Sciatic nerve (tissue), 2 donors: ENCODE results near the gene UNC80. TPM values are rescaled to one million over a fixed set of nuclear protein-coding genes. Genes with fewer than 3 reads are reported as not detected.
"Not testable (repeated sequence)": the region's sequence is repeated elsewhere in the genome, so short reads cannot be mapped to it uniquely, and the experiment has no call there.

ENCODE experiments used
- ATAC-seq: fragments of 200-7000 bp; cut with Tn5 transposase; one replicate; pipeline ENCODE4 v1.9.1; 2020; ENCODE audit warnings: mild to moderate bottlenecking, moderate library complexity
- DNase-seq: peaks from one replicate; pipeline ENCODE4 v3.0.0-alpha.2; 2020; ENCODE audit warnings: low spot score
- intact Hi-C: fragments of 100-400 bp; cut with DNase I; formaldehyde crosslinking; loops from one replicate; pipeline ENCODE4 v1.14.2; 2022
- total RNA-seq: library from RNA; stranded (reverse); fragmentation: NEBNext Ultra II Directional; extraction: Animal tissue kit (Norgen Biotek cat#: 25700); gene quantifications from one replicate; pipeline ENCODE4 v1.2.1, GENCODE V29; 2021
- donor health status: DM: no; HTN: no; CAD: no.
- donor health status: DM: no; HTN: no; CAD: no.

The UNC80 gene
- total RNA-seq, 1 donor from 2014 or later = 0.22 TPM

GRCh38 chr2:209791151-209791550, 19.5 kb downstream of the UNC80 start:
- intact Hi-C loops = no loop called here
- no peak for DNase-seq
- ATAC-seq = no peak

GRCh38 chr2:209795425-209795824, 23.8 kb downstream of the UNC80 start:
- ATAC-seq, intact Hi-C loops, DNase-seq: not testable (repeated sequence)

DNA sequence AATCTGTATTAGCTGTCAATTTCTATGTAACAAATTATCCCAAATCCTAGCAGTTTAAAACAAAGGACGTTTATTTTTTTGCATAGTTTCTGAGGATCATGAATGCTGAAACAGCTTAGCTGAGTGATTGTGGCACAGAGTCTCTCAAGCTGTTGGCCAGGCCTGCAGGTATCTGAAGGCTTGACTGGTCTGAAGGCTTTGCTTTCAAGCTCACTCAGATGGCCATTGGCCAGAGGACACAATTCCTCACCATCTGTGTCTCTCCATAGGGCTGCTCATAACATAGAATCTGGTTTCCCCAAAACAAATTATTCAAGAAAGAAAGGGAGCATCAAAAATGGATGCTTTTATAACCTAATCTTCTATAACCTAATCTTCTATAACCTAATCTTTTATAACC, 33.7 kb downstream of the UNC80 start:
- DNase-seq (no peak), ATAC-seq (no peak)
- intact Hi-C loops = no loop called here

DNA sequence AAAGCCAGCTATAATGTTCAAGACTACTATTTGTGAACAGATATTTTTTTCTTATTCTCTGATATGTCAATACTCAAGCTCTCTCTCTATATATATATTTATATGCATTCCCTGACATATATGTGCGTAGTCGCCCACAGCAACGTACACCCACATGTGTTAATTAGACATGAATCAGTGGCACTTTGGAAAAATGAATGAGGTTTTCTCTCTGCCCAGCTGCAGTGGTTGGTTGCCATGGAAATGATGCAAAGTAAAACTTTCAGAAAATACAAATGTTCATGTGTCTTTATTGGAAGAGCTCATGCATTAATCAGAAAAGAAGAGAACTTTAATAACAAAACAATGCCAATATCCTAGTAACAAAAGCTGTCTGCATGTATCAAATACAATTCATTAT, 34.7 kb downstream of the UNC80 start:
- ATAC-seq = no peak
- intact Hi-C loops = no loop called here
- DNase-seq = no peak

DNA sequence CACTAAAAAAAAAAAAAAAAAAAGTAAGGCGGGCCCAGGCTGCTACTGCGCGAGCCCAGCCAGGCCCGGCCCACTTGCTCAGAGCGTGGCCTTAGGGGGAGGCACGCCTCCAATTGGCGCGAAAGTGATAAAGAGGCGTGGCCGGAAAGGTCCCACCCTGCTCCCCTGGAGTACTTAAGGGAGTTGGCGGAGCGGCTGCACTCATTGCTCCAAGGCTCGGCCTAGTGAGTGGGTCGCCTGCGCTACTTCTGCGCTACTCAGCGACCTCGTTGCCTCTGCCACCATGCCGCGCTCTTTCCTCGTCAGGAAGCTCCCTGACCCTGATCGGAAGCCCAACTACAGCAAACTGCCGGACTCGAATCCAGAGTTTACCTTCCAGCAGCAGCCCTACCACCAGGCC, 36.9 kb downstream of the UNC80 start:
- intact Hi-C loops = no loop called here
- DNase-seq (no peak), ATAC-seq (no peak)

DNA sequence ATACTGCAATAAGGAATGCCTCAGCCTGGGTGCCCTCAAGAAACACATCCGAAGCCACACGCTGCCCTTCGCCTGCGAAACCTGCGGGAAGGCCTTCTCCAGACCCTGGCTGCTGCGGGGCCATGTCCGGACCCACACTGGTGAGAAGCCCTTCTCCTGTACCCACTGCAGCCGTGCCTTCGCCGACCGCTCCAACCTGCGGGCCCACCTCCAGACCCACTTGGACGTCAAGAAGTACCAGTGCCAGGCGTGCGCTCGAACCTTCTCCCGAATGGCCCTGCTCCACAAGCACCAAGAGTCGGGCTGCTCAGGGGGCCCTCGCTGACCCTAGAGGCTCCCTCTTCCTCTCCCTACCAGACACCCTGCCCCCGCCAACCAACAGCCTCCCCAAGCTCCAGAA, 37.6 kb downstream of the UNC80 start:
- ATAC-seq = no peak
- intact Hi-C loops = no loop called here
- DNase-seq = no peak

DNA sequence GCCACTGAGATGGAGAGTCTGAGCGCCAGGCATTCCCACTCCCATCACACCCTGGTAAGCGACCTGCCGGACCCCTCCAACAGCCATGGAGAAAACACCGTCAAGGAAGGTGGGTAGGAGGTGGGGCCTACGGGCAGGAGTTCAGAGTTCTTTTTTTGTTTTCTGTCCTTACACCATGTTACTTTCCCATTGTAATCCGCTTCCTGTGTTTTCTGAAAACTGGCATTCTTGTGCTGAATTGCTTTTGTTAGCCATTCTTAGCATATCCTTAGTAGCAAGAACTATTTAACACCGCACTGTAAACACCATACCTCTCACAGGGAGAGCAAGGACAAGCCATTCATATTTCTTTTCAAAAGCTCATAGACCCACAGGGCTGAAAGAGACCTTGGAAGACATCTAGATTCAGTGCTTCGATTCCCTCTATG, 46.2 kb downstream of the UNC80 start:
- ATAC-seq (no peak), DNase-seq (no peak)
- intact Hi-C loops = no loop called here

DNA sequence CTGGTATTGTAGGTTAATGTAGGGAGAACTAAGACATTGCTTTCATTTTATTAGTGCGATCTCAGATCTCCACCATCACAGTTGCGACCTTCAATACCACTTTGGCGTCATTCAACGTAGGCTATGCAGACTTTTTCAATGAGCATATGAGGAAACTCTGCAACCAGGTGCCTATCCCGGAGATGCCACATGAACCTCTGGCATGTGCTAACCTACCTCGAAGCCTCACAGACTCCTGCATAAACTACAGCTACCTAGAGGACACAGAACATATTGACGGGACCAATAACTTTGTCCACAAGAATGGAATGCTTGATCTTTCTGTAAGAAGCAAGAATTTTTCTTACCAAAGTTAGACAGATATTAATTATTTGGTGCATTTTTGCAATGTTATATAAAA, 47.3 kb downstream of the UNC80 start:
- no peak for DNase-seq
- no peak for ATAC-seq
- intact Hi-C loops = no loop called here

GRCh38 chr2:209821806-209822205, 50.2 kb downstream of the UNC80 start:
- DNase-seq (no peak), ATAC-seq (no peak)
- intact Hi-C loops = no loop called here

- ATAC-seq (no peak), DNase-seq (no peak)
- intact Hi-C loops = no loop called here
Observed at GRCh38 chr2:209823484-209823883, 51.9 kb downstream of the UNC80 start.

DNA sequence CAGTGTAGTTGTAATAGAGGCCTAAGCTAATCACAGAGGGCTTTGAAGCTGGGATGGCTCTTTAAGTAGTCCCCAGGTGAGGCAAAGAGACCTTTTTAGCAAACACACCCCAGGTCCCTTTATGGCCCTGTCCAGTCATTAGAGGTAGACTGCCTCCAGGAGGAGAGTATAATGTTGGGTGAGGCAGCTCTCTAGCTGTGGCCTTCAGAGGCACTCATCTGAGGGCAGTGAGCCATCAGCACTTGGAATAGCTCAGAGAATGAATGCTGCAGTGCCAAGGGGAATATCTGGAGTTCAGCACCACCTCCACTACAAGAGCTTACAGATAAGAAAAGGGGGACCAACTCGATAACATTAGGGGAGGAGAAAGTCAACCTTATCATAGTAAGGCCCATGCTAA, 52.8 kb downstream of the UNC80 start:
- DNase-seq = no peak
- no peak for ATAC-seq
- intact Hi-C loops = no loop called here

DNA sequence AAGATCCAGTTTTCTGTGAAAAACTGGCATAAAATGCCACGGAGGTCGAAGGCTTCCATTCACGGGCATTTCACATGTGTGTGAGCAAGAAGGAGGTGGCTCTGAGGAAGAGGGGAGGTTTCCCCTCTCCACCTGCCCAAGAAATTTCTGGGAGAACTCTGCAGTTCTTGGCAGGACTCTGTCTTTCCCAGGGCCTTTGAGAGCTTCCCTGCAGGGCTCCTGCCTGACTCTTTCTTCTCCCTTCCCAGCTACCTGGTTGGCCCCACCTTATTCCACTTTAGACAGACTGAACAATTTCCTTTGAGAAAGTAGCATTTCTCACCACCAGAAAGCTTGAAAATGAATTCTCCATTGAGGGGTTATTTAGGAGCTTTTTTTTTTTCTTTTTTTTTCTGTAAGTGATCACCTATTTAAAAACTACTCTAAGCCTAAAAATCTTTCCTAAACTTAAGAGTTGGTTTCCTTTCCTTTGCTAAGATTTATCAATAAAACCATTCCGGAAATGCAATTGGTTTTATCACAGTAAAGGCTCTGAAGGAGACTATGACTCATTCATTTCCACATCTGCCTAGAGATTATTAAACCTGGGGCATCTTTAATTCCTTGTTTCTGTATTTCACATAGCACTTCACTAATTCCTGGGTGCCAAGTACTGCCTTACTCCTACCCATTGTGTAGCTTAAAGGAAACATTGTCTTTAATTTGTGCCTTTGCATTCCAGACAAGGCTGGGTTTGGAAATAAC, 59.3 kb downstream of the UNC80 start:
- ATAC-seq (no peak), DNase-seq (no peak)
- intact Hi-C loops = no loop called here

DNA sequence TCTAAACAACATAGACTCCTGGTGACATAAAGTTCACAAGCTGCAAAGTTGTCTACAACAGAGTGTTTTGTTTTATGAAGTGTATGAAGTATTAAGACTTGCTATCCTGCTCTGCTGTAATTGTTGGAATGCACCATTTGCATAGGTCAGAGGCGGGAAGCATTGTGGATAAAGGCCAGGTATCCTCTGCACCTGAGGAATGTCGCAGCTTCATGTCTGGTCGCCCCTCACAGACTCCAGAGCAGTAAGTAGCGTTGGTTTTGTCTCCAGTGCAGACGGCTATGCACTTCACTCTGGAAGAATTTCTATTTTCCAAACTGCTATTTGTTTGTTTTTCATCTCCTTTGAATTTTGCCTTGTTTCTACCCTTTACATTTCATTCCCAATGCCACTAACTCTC, 63.1 kb downstream of the UNC80 start:
- DNase-seq (no peak), ATAC-seq (no peak)
- intact Hi-C loops = no loop called here

GRCh38 chr2:209840434-209840833, 68.8 kb downstream of the UNC80 start:
- intact Hi-C loops = no loop called here
- ATAC-seq (no peak), DNase-seq (no peak)

DNA sequence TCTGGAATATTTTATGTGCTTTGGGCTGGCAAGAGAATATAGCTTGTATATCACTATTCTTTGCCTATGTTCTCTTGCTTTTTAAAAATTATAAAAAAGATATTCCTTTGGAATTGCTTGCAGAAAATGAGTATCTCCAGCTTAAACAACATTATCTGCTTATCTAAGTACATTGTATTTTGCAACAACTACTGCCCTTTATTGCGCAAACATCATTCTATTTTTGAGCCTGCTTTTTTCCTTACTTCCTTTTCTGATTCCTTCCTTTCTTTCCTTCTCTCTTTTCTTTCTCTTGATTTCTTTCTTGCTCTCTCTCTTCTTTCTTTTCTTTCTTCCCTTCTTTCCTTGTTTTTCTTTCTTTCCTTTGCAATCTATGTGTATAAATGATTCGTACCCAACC, 74.0 kb downstream of the UNC80 start:
- no peak for ATAC-seq
- intact Hi-C loops = no loop called here

GRCh38 chr2:209864716-209865295, 93.2 kb downstream of the UNC80 start:
- intact Hi-C loops = no loop called here
- no peak for ATAC-seq
- no peak for DNase-seq

More for the DNA sequence above, 74.0 kb downstream of the UNC80 start:
- DNase-seq = no peak

DNA sequence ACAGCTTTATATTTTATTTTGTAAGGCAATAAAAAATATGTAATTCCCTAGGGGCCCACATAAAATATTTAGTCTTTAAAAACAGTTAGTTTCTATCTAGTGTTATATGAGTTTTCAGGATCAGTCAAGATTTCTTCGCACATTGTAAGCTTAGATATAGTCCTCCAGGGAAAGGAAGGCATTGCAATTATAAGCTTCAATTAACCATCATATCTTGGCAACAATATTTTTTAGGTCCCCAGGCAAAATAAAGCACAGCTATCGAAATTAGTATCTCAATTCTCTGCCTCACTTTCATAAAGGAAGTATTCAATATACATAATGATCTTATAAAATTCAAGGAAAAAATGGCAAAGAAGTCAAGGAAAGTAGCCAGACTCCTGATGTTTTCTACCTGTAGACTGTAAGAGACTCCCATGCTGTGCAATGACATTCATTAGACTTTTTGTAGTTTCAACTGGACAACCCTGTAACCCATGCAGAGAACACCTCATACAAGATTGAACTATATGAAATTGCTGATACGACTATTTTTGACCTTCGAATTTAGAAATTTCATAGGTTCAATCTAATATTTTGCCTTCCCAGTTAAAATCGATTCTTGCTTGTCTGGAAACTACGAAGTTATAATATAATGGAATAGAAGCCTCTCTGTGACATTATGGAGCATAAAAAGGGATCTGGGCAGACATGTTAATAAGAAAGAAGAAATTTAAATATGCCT, 96.8 kb downstream of the UNC80 start:
- intact Hi-C loops = no loop called here
- DNase-seq = no peak
- no peak for ATAC-seq

GRCh38 chr2:209870067-209870466, 98.4 kb downstream of the UNC80 start:
- intact Hi-C loops = no loop called here
- no peak for ATAC-seq

GRCh38 chr2:209872675-209873074, 101.0 kb downstream of the UNC80 start:
- intact Hi-C loops = no loop called here
- peak; percentile 60 for DNase-seq
- no peak for ATAC-seq

More at GRCh38 chr2:209870067-209870466, 98.4 kb downstream of the UNC80 start:
- DNase-seq = no peak

GRCh38 chr2:209875270-209875669, 103.6 kb downstream of the UNC80 start:
- ATAC-seq (no peak), DNase-seq (no peak)
- intact Hi-C loops = loop anchor here (5.0 kb wide), 1 partner anchor 108 kb away; no protein-coding TSS in a partner anchor
